ENCODE results near the gene MBP.
"Not testable (repeated sequence)": the region's sequence is repeated elsewhere in the genome, so short reads cannot be mapped to it uniquely, and the experiment has no call there.

Gene MBP

DNA sequence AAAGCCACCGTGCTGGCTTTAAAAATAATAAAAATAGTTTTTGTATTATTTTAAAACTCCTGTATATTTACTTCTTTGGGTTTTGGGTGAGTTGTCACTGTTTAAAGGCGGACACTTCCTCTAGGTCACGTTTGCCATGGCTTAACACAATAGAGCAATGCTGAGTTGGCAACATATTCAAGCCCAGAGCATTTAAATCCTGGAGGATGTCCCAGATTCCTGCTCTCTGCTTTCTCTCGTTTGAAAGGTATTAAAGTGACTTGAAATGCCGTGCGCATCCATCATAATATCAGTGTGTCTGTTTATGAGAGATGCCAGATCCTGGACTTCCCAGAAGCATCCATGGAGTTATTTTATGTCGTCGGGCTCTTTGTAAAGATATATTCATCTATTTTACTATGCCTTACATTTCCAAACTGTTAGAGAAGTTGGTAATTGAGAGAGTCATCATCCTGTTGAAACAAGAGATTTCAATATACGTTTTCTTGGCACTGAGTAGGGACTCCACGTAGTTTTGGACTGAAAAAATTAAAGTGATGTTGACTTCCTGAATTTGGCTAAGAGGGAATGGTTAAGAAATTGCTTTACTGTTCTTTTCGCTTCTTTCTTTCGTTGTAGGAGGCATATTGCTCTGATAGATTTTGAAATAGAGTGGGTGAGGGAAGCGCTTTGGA, 159.6 kb downstream of the MBP start:
- no peak for DNase-seq (ENCODE audit: low read depth, low spot score)

DNA sequence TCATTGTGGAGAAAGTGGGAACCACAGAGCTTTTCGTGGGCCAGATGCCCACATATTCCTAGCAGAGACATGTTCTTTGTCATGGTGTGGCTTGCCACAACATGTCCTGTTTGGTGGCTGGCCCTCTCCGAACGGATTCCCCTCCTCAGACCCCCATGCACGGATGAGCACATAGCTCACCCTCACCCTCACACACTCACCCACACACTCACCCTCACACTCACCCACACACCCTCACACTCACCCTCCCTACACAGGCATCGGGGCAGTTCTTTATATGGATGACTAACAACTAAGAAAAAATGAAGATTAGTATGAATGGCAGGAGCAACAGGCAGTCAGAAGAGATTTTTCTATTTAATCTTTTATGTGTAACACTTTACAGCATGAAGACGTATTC, 160.3 kb downstream of the MBP start:
- DNase-seq (ENCODE audit: low read depth, low spot score): no peak

DNA sequence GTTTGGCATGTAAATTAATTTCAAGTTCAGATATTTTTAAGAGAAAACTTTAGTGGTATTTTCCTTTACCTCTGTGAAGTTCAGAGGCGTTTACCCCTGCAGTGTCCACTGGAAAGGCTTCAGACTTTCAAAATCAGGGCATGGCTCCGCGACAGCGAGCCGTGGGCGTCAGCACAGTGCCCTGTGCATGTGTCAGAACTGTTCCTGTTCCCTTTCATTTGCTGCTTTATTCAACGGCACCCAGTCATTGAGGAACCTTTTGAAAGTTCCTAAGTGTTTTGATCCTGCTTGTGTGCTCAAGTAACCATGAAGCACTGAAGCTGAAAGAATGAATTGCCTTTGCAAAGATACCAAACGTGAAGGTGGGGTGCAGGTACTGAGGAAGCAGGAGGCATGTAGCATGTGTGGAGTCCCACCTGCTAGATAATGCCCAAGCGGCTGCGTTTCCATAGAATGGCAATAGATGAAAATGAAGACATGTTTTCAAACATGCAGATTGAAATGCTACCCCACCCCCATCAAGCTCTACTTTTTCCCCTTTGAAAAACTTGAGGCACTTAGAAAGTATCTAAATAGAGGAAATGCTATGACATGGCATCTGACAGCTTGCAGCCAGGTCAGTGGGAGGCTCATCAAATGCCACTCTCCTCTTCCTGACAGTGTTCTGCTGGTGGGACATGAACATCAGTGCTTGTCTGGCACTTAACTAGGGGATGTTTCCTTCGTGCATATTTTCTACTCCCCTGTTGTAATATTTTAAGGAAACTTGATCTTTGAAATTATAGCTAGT, 161.6 kb downstream of the MBP start:
- DNase-seq (ENCODE audit: low read depth, low spot score): no peak

DNA sequence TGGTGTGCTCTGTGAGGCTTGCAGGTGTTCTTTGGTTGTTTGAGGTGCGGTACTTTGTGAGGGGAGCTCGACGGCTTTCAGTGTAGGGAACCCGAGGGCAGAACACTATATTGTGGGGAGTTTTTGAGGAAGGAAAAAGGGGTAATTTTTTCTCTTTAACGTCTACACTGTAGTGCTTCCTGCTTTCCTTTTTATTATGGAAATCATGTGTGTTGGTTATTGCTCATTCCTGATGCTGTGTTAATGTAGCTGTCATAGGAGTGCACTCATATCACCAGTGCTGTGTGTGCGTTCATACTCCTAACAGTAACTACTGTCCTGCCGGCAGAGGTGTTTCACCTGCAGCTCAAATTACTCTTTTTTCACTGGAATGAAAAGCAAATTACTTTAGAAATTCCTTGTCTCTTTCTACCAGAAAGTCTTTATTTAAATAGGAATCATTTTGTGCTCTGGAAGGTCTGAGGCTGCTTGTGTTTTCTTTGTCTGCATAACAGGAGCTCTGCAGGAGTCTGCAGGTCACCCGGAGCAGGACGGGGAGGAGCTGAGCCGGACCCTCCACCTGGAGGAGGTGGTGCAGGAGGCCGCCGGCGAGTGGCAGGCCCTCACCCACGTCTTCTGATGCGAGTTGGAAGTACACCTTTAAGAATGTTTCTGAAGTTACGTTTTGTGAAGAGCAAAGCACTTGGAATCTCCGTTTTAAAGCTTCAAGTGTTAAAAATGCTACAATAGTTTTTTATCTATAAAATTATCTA, 164.7 kb downstream of the MBP start:
- DNase-seq (ENCODE audit: low read depth, low spot score): no peak

DNA sequence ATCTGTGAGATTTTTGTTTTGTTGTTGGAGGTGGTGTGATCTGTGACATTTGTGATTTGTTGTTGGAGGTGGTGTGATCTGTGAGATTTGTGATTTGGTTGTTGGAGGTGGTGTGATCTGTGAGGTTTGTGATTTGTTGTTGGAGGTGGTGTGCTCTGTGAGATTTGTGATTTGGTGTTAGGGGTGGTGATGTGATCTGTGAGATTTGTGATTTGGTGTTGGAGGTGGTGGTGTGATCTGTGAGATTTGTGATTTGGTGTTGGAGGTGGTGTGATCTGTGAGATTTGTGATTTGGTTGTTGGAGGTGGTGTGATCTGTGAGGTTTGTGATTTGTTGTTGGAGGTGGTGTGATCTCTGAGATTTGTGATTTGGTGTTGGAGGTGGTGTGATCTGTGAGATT, 165.3 kb downstream of the MBP start:
- not testable (repeated sequence) for DNase-seq (ENCODE audit: low read depth, low spot score)

DNA sequence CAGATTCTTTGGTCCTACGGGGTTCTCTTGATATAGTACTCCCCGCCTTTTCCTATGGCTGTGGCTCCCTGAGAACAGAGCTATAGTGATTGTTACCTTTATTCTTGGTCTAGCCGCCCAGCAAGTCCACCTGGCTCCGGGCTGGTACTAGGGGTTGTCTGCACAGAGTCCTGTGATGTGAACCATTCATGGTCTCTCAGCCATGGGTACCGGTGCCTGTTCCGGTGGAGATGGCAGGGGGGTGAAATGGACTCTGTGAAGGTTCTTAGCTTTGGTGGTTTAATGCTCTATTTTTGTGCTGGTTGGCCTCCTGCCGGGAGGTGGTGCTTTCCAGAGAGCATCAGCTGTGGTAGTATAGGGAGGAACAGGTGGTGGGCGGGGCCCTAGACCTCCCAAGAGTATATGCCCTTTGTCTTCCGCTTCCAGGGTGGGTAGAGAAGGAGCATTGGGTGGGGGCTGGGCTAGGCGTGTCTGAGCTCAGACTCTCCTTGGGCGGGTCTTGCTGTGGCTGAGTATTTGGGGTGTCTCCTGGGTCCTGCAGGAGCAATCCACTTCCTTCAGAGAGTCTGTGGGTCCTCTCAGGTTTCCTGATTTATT, 166.9 kb downstream of the MBP start:
- not testable (repeated sequence) for DNase-seq (ENCODE audit: low read depth, low spot score)

DNA sequence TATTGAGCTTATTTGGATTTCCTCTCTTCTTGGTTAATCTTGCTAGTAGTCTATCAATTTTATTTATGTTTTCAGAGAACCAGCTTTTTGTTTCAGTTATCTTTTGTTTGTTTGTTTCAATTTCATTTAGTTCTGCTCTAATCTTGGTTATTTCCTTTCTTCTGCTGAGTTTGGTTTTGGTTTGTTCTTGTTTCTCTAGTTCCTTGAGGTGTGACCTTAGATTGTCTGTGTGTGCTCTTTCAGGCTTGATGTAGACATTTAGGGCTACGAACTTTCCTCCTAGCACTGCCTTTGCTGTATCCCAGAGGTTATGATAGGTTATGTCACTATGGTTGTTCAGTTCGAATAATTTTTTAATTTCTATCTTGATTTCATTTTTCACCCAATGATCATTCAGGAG, 168.6 kb downstream of the MBP start:
- no peak for DNase-seq (ENCODE audit: low read depth, low spot score)

DNA sequence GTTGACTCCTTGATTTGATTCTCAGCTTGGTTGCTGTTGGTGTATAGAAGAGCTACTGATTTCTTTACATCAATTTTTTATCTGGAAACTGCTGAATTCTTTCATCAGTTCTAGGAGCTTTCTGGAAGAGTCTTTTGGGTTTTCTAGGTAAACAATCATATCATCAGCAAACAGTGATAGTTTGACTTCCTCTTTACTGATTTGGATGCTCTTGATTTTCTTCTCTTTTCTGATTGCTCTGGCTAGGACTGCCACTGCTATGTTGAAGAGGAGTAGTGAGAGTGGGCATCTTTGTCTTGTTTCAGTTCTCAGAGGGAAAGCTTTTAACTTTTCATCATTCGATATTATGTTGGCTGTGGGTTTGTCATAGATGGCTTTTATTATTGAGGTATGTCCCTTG, 169.7 kb downstream of the MBP start:
- no peak for DNase-seq (ENCODE audit: low read depth, low spot score)

DNA sequence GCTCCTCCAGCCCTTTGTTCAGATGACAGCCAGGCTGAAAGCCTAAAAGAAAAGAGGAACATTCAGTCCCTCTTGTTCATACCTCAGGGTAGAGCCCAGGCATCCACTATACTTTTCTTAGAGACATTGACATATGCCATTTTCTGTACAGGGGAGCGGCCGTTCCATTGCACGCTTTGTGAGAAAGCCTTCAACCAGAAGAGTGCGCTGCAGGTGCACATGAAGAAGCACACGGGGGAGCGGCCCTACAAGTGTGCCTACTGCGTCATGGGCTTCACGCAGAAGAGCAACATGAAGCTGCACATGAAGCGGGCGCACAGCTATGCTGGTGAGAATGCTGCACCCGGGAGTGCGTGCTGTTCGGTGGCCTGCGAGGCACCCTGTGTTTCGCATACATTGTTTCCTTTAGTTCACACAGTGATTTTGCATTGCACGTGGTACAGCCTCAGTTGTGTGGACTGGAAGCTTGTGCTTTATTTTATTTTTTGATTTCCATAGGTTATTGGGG, 172.0 kb downstream of the MBP start:
- DNase-seq (ENCODE audit: low read depth, low spot score): no peak

DNA sequence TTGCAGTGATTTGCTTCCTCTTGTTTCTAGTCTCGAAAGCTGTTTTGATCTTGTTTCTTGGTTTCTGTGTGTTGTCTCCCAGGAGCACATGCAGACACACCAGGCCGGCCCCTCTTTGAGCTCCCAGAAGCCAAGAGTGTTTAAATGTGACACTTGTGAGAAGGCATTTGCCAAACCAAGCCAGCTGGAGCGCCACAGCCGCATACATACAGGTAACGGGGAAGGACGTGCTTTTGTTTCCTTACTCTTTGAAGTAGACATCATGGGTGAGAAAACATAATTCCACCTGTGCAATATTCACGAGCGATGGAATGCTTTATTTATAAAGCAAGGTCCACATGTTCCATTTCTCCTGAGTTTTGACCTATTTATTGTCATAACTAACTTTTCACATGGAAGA, 173.0 kb downstream of the MBP start:
- DNase-seq (ENCODE audit: low read depth, low spot score): no peak

DNA sequence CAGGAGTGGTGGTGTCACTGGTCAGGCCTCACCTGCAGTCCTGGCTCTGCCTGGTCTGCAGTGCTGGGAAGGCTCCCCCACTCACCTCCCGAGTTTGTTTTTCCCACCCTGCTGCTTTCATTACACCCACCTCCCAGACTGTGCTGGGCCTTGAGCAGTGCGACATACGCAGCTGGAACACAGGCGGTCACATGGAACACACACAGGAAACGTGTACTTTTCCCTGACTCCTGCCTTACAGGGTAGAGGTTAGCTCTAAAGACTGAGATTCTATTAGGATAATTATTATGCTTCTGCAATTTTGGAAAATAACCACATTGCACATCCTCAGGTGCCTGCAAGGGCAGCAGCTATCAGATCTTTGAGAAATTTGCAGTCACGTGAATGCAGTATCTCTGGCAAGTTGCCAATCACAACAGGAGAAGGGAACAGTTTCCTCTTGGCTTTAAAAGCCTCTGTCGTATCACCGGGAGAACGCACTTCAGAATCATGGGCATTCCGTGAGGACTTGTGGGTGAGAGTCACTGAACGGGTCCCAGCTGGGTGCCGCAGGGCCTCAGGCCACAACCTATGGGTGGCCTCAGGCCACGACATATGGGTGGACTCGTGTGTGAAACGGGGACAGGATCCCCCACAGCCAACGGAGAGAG, 173.8 kb downstream of the MBP start:
- no peak for DNase-seq (ENCODE audit: low read depth, low spot score)

DNA sequence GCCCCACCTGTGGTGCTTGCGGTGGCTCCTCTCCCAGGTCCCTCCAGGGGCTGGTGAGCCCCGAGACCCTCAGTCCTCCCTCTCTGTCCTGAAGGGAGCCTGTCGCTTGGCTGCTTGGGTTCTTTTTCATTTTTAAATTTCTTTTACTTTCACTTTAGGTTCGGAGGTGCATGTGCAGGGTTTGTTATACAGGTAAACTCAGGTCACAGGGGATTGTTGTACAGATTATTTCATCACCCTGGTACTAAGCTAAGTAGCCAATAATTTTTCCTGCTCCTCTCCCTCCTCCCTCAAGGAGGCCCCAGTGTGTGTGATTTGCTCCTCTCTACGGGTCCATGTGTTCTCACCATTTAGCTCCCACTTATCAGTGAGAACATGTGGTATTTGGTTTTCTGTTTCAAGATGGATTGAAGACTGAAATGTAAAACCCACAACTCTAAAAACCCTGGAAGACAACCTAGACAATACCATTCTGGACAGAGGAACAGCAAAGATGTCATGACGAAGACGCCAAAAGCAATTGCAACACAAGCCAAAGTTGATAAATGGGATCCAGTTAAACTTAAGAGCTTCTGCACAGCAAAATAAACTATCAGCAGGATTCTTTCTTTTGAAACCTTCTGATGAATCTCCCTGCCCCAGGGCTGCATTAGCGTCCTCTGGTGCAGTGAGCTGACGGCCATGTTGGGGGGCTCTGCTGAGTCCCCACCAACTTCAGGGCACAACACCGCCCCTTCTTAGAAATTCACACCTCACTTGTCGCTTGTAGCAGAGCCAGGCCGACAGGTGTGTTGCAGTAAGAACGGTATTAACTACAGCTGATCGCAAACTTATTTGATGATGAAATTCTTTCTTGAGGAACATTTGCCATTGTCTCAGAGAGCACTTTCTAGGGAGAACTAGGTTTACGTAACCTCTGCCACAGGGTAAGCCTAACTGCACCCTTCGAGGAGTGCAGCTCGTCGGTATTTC, 174.9 kb downstream of the MBP start:
- DNase-seq (ENCODE audit: low read depth, low spot score): no peak

DNA sequence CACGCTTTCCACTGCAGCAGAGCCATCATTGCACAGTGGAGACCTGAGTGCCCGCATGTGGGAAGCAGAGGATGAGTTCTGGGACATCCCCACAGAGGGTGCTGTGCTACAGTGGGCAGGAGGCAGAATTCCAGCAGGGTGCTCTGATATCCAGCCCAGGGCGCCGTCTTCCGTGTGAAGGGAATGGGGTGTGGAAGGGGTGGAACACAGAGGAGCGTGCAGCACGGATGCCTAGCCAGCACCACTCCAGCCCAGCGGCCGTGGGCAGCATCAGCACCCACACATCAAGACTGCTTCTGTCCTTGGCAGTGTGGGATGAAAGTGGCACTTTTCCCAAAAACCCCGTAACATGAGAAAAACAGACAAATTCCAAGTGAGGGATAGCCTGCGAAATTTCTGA, 175.9 kb downstream of the MBP start:
- DNase-seq (ENCODE audit: low read depth, low spot score): no peak

DNA sequence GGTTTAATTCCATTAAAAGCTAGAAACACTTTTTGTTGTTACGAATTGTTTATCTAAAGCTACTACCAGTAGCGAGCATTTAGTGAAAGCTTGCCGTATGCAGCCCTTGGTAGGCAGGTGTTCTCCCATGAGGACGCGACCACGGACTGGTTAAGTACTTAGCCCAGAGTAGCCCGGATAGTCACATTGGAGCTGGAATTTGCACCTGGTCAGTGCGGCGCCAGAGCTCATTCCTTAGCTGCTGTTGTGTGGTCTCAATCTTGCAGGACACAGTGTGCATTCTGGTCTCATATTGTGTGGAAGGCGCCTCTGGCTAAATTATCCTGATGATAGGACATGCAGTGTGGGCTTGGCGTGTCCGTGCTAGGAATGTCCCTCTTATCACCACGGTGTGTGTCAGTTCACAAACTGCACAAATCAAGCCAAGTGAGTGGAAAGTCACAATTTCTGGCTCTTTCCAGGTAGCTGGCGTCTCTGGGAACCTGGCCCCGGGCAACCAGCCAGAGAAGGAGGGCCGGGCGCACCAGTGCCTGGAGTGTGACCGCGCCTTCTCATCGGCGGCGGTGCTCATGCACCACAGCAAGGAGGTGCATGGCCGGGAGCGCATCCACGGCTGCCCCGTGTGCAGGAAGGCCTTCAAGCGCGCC, 176.9 kb downstream of the MBP start:
- DNase-seq (ENCODE audit: low read depth, low spot score): no peak

DNA sequence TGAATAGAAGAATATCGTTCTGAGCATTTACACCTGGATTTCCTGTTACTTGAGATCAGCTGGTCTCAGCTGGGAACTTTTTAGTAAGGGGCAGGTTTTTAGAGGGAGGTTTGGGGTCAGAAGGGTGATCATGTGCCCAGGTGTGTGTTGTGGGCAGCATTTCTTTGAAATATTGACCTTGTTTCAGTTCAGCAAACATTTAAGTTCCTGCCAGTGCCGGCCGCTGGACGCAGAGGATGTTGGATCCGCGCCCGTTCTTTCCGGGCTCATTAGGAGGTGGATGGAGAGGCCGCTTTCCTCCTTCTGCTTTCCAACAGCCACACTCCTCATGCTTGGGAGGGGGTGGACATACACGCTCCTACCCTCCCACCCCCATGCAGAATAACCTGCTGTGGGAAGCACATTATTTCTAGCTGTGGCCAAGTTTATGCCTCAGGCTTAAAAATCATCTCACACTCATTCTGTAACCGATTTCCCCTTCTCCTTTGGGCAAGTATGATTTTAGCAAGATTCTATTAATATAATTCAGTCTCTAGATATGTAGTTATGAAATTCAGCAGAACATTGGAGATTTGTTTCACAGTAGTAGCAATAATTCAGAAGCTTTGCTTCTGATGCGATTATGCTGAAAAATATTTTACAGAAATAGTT, 178.9 kb downstream of the MBP start:
- no peak for DNase-seq (ENCODE audit: low read depth, low spot score)

DNA sequence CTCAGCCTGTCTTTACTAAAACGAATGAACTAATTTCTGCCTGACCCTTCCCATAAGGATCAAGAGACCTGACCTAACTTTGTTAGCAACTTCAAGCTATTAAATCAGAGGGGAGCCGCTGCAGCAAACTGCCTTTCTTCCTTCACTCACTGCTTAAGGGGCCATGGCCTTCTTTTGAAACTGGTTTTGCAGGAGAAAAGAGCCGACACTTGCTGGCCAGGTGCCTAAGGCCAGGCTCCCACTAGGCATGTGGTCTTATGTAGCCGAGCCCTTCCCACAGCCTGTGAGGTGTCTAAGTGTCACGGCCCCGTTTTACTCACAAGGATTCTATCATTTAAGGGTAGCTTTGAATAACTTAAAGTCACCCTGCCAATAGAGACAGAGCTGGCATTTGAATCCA, 179.4 kb downstream of the MBP start:
- no peak for DNase-seq (ENCODE audit: low read depth, low spot score)

DNA sequence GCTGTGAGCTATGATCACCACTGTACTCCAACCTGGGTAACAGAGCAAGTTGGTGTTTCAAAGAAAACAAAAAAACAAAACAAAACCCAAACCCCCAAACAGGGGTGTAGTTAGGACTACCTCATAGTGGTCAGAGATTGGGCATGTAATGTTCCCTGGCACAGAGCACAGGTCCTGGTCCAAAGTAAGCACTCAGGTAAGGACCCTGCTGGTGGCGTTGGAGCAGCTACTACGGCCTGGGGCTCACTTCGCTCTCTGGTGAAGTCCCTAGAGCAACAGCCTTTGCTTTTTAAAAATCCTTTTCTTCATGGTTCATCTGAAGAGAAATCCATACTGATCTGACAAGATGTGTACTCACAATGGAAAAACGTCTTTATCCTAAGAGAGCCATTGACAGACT, 179.8 kb downstream of the MBP start:
- no peak for DNase-seq (ENCODE audit: low read depth, low spot score)

DNA sequence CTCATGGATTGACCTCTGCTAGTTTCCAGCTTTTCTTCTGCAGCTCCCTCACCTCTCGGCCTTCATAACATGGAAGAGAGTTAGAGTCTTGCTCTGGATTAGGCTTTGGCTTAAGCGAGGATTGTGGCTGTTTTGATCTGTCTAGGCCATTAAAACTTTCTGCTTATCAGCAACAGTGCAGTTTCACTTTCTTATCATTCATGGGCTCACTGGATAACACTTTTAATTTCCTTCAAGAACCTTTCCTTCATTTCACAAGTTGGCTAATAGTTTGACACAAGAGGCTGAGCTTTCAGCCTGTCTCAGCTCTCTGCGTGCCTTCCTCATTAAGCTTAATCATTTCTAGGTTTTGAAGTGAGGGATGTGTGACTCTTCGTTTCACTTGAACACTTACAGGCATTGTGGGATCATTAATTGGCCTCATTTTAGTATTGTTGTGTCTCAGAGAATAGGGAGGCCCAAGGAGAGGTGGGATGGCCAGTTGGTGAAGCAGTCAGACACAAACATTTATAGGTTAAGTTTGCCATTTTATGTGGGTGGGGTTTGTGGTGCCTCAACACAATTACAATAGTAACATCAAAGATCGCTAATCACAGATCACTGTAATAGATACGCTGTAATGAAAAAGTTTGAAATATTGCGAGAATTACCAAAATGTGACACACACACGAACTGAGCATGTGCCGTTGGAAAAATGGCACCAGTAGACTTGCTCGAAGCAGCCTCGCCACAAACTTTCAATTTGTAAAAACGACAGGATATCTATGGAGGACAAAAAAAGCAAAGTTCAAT, 180.9 kb downstream of the MBP start:
- no peak for DNase-seq (ENCODE audit: low read depth, low spot score)

DNA sequence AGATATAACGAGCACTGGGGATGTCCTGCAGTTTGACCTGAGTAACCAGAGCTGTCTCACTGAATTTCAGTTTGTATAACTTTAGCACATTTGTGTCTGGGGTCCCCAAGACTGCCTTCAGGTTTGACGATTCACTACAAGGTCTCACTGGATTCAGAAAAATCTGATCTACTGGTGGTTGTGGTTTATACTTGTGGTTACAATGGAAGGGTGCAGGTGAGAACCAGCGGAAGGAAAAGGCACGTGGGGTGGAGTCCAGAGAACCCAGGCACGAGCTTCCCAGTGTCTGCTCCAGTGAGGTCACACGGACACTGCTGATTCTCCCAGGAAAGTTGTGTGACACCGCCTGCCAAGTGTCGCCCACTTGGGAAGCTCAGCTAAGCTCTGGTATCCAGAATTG, 184.2 kb downstream of the MBP start:
- DNase-seq (ENCODE audit: low read depth, low spot score): no peak

All from activated CD4-positive, CD25-positive, alpha-beta regulatory T cell treated with anti-CD3 and anti-CD28 coated beads, Interleukin-2, amount 50 U/mL, for 16 hours (primary cell).